GM13976 (cell line): Measurements from ENCODE around the gene BCKDHA.

Source experiments
- DNase-seq: peaks from one replicate; pipeline ENCODE4 v3.0.0; 2012; ENCODE audit warnings: low spot score
- in situ Hi-C: fragments of 300-500 bp; cut with MboI; formaldehyde crosslinking; loops from one replicate; pipeline ENCODE4 v1.12.0; 2022; ENCODE audit warnings: low sequenced_read_pairs, mixed read lengths, inconsistent platforms; ENCODE audit not compliant: unreplicated experiment
- TF ChIP-seq, protein P1 (sequence below): IDR thresholded peaks from 2 replicates; pipeline ENCODE4 v1.5.1; 2012; ENCODE audit warnings: borderline replicate concordance, mild to moderate bottlenecking; ENCODE audit not compliant: insufficient read depth; ENCODE audit errors: extremely low read depth, missing control alignments, control extremely low read depth

BCKDHA gene

DNA sequence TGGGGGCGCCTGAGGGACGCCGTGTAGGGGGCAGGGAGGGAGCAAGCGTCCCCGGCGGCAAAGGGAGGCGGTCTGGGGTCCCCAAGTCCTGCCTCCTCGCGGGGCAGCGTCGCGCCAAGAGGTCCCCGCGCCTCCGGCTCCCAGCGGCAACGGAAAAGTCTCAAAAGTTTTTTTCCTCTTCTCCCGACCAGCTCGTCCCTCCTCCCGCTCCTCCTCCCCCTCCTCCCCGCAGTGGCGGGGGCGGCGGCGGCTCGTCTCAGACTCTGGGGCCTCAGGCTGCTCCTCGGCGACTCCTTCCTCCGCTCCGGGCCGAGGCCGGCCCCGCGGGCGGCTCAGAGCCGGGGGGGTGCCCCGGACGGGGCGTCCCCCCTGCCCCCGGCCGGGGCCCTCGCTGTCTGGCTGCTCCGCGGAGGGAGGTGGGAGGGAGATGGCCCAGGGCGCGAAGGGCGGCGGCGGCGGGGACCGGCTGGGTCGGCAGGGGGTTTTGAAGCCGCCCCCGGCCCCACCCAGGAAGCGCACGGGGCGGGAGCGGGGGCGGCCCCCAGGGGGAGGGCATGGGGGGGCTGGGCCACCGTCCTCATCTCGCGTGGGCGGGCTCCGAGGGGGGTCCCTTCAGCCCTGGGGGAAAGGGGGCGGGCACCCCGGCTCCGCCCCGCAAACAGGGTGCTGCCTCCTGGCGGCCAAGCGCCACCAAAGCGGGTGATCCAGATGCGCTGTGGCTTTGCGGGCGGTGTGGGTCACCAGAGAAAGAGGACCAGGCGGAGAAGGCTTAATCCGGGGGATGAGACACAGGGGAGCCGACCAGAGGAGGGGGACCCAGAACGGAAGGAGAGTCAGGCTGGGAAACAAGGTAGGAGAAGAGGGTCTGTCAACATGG, 43.9 kb upstream of the BCKDHA start, which contains the start of gene TGFB1:
Gene TGFB1, minus strand, starts transcription at position 457 of the 877 bp plus-strand sequence. CDS start 878 bp downstream, outside the sequence.
- peak; percentile 98 for DNase-seq
- TF ChIP-seq, protein P1, sequence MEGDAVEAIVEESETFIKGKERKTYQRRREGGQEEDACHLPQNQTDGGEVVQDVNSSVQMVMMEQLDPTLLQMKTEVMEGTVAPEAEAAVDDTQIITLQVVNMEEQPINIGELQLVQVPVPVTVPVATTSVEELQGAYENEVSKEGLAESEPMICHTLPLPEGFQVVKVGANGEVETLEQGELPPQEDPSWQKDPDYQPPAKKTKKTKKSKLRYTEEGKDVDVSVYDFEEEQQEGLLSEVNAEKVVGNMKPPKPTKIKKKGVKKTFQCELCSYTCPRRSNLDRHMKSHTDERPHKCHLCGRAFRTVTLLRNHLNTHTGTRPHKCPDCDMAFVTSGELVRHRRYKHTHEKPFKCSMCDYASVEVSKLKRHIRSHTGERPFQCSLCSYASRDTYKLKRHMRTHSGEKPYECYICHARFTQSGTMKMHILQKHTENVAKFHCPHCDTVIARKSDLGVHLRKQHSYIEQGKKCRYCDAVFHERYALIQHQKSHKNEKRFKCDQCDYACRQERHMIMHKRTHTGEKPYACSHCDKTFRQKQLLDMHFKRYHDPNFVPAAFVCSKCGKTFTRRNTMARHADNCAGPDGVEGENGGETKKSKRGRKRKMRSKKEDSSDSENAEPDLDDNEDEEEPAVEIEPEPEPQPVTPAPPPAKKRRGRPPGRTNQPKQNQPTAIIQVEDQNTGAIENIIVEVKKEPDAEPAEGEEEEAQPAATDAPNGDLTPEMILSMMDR: peak; percentile 88
- in situ Hi-C loops: no loop called here

GRCh38 chr19:41354343-41354953, 43.2 kb upstream of the BCKDHA start:
- DNase-seq: no peak
- TF ChIP-seq, protein P1: no peak
- in situ Hi-C loops: no loop called here

DNA sequence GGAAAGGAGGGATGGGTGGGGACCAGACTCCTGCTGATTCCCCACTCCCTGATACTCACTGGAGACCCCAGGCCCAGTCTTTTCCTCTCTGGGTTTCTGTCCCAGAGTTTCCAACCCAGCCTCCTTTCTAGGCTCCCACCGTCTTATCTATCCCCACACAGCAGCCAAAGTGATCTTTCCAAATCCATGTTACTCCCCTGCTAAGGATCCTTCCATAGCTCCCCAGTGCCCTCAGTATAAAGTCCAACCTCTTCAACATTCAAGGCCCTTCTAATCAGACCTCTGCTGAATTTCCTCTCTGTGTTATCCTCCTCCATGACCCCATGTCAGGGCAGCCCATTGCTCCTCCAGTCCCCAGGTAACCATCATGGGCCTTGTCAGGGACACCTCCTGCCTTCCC, 42.6 kb upstream of the BCKDHA start:
- DNase-seq: no peak
- in situ Hi-C loops: no loop called here
- TF ChIP-seq, protein P1: no peak

- TF ChIP-seq, protein P1: no peak
- no peak for DNase-seq
- in situ Hi-C loops: no loop called here
These were observed 41.8 kb upstream of the BCKDHA start for GRCh38 chr19:41355802-41356201.

DNA sequence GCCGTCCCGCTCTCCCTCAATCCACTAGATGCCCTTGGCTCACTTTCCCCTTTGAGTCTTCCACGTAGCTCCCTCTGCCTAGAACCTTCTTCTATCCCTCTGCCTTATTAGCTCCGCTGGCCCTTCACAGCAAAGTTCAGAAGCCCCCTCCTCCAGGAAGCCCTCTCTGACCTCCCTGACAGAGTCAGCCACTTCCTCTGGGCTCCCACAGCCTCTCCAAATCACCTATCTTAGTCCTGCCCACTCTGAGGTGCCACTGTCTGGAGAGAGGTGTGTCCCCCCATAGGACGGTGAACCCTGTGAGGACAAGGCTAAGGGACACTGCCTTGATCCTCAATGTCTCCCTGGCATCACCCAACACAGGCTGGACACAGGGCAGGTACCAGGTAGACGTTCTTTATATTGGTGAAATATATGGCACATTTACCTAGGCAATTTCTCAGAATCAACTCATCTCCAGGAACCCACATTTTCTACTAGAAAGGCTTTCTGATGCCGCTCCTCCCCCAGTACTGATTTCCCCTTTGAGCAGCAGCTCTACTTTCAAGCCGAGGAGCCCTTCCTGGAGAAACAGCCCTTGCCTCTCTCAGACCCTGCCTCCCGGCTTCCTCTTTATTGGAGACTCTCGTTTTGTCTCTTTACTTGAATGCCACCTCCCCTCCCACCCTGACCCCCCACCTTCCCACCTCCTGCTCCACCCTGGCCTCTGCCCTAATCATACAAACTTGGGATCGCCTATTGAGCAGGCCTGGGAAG, 40.5 kb upstream of the BCKDHA start:
- TF ChIP-seq, protein P1: no peak
- in situ Hi-C loops: no loop called here
- DNase-seq: no peak

GRCh38 chr19:41357746-41358145, 39.9 kb upstream of the BCKDHA start:
- in situ Hi-C loops: no loop called here
- DNase-seq: no peak

More at GRCh38 chr19:41357746-41358145, 39.9 kb upstream of the BCKDHA start:
- TF ChIP-seq, protein P1: no peak
